ENCODE results near the gene KIF24.

GRCh38 chr9:34333836-34334235 lies 4.8 kb upstream of the KIF24 start:
- TF ChIP-seq, protein P1, sequence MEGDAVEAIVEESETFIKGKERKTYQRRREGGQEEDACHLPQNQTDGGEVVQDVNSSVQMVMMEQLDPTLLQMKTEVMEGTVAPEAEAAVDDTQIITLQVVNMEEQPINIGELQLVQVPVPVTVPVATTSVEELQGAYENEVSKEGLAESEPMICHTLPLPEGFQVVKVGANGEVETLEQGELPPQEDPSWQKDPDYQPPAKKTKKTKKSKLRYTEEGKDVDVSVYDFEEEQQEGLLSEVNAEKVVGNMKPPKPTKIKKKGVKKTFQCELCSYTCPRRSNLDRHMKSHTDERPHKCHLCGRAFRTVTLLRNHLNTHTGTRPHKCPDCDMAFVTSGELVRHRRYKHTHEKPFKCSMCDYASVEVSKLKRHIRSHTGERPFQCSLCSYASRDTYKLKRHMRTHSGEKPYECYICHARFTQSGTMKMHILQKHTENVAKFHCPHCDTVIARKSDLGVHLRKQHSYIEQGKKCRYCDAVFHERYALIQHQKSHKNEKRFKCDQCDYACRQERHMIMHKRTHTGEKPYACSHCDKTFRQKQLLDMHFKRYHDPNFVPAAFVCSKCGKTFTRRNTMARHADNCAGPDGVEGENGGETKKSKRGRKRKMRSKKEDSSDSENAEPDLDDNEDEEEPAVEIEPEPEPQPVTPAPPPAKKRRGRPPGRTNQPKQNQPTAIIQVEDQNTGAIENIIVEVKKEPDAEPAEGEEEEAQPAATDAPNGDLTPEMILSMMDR (conservative IDR thresholded peaks at IDR 0.05; ENCODE audit: low read depth, low read length), result no peak
- TF ChIP-seq RCOR1 (IDR thresholded peaks at IDR 0.05; ENCODE audit: insufficient replicate concordance, low read length) (no peak), CHD1 (IDR thresholded peaks at IDR 0.05; ENCODE audit: low read depth, low read length) (no peak), POLR2A (IDR thresholded peaks at IDR 0.05; ENCODE audit: low read depth, low read length) (no peak), MAFK (IDR thresholded peaks at IDR 0.05; ENCODE audit: low read depth, low read length) (no peak)
